HG03045 (cell line): ENCODE results near the gene MAPK4.
"Not testable (repeated sequence)": the region's sequence is repeated elsewhere in the genome, so short reads cannot be mapped to it uniquely, and the experiment has no call there.

ENCODE experiments used
- ATAC-seq: cut with Tn5 transposase; IDR thresholded peaks from one replicate; pipeline ENCODE4 v1.9.1; 2021; ENCODE audit warnings: mild to moderate bottlenecking, moderate library complexity; ENCODE audit not compliant: unreplicated experiment

MAPK4 gene

GRCh38 chr18:50573679-50574078, 13.8 kb downstream of the MAPK4 start:
- no peak for ATAC-seq

- ATAC-seq: no peak
Observed at GRCh38 chr18:50578030-50578429, 18.1 kb downstream of the MAPK4 start.

GRCh38 chr18:50578651-50579050, 18.8 kb downstream of the MAPK4 start:
- ATAC-seq: no peak

- no peak for ATAC-seq
Observed at GRCh38 chr18:50579061-50579774, 19.3 kb downstream of the MAPK4 start.

- no peak for ATAC-seq
Observed at GRCh38 chr18:50581517-50581916, 21.6 kb downstream of the MAPK4 start.

- no peak for ATAC-seq
Observed at GRCh38 chr18:50582500-50582899, 22.6 kb downstream of the MAPK4 start.

- no peak for ATAC-seq
Observed at GRCh38 chr18:50586710-50587109, 26.8 kb downstream of the MAPK4 start.

- no peak for ATAC-seq
Observed at GRCh38 chr18:50590593-50590992, 30.7 kb downstream of the MAPK4 start.

GRCh38 chr18:50594012-50594411, 34.1 kb downstream of the MAPK4 start:
- ATAC-seq: no peak

- ATAC-seq: no peak
Observed at GRCh38 chr18:50594942-50595341, 35.1 kb downstream of the MAPK4 start.

- ATAC-seq: no peak
Observed at GRCh38 chr18:50602466-50602865, 42.6 kb downstream of the MAPK4 start.

GRCh38 chr18:50606609-50607008, 46.7 kb downstream of the MAPK4 start:
- no peak for ATAC-seq

- ATAC-seq: no peak
Observed at GRCh38 chr18:50607378-50607926, 47.6 kb downstream of the MAPK4 start.

- not testable (repeated sequence) for ATAC-seq
Observed at GRCh38 chr18:50609171-50609570, 49.3 kb downstream of the MAPK4 start.

GRCh38 chr18:50610349-50610748, 50.5 kb downstream of the MAPK4 start:
- no peak for ATAC-seq

GRCh38 chr18:50611529-50611941, 51.6 kb downstream of the MAPK4 start:
- ATAC-seq: no peak

- no peak for ATAC-seq
Observed at GRCh38 chr18:50614838-50615237, 55.0 kb downstream of the MAPK4 start.

- no peak for ATAC-seq
Observed at GRCh38 chr18:50616484-50617048, 56.7 kb downstream of the MAPK4 start.

- no peak for ATAC-seq
Observed at GRCh38 chr18:50619861-50620275, 60.0 kb downstream of the MAPK4 start.

- ATAC-seq: no peak
Observed at GRCh38 chr18:50620319-50620718, 60.4 kb downstream of the MAPK4 start.

- ATAC-seq: no peak
Observed at GRCh38 chr18:50621366-50621765, 61.5 kb downstream of the MAPK4 start.

- ATAC-seq: no peak
Observed at GRCh38 chr18:50622320-50622719, 62.4 kb downstream of the MAPK4 start.
